Activated T-helper 17 cell treated with anti-CD3 and anti-CD28 coated beads, Interleukin-2, amount 50 U/mL, for 72 hours (primary cell): ENCODE data around the gene STK40. TPM values are rescaled to one million over a fixed set of nuclear protein-coding genes. Genes with fewer than 3 reads are reported as not detected.

Experiments
- ATAC-seq: fragments of 150-1000 bp; cut with Tn5 transposase; replicated peaks from 2 replicates; pipeline ENCODE4 v1.10.0; 2021; ENCODE audit warnings: mild to moderate bottlenecking, moderate library complexity
- H3K27ac Mint-ChIP-seq: one replicate; pipeline ENCODE4 v1.8.0; 2022; ENCODE audit warnings: mixed read lengths
- H3K27me3 Mint-ChIP-seq: one replicate; pipeline ENCODE4 v1.8.0; 2022; ENCODE audit warnings: mixed read lengths
- H3K36me3 Mint-ChIP-seq: one replicate; pipeline ENCODE4 v1.8.0; 2022; ENCODE audit warnings: low read depth, mild to moderate bottlenecking, mixed read lengths
- H3K4me1 Mint-ChIP-seq: one replicate; pipeline ENCODE4 v1.8.0; 2022; ENCODE audit warnings: mixed read lengths
- H3K4me3 Mint-ChIP-seq: one replicate; pipeline ENCODE4 v1.8.0; 2022; ENCODE audit warnings: mild to moderate bottlenecking, mixed read lengths
- H3K9me3 Mint-ChIP-seq: one replicate; pipeline ENCODE4 v1.8.0; 2022; ENCODE audit warnings: mixed read lengths
- total RNA-seq, 2 donors: library from RNA; stranded (reverse); gene quantifications; one replicate each; pipeline ENCODE4 v1.2.3, GENCODE V29; 2022

The STK40 gene, protein sequence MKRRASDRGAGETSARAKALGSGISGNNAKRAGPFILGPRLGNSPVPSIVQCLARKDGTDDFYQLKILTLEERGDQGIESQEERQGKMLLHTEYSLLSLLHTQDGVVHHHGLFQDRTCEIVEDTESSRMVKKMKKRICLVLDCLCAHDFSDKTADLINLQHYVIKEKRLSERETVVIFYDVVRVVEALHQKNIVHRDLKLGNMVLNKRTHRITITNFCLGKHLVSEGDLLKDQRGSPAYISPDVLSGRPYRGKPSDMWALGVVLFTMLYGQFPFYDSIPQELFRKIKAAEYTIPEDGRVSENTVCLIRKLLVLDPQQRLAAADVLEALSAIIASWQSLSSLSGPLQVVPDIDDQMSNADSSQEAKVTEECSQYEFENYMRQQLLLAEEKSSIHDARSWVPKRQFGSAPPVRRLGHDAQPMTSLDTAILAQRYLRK
- total RNA-seq = 10 to 100 TPM; 44.1 to 56.8 TPM

GRCh38 chr1:36385410-36386264, at the start of gene STK40:
STK40 (minus strand) TSS chr1:36385924; CDS start chr1:36361332, 24,592 bp downstream.
- Mint-ChIP-seq H3K9me3 (no peaks in the 10 kb centered on the region), H3K4me3 (peak within 1 kb of the TSS; percentile 99), H3K27ac (peak within 1 kb of the TSS; percentile 100), H3K27me3 (no peaks in the 10 kb centered on the region), H3K36me3 (peaks cover 48% of the 10 kb centered on the region), H3K4me1 (peaks cover 46% of the 10 kb centered on the region)
- ATAC-seq = peak; percentile 92

- Mint-ChIP-seq H3K4me1 (peaks cover 9% of the 10 kb centered on the region), H3K27ac (no peak overlapping the region), H3K9me3 (no peaks in the 10 kb centered on the region), H3K27me3 (no peaks in the 10 kb centered on the region), H3K36me3 (no peaks in the 10 kb centered on the region), H3K4me3 (no peak overlapping the region)
- no peak for ATAC-seq
Measured at GRCh38 chr1:36433102-36433501, 47.4 kb upstream of the STK40 start.

DNA sequence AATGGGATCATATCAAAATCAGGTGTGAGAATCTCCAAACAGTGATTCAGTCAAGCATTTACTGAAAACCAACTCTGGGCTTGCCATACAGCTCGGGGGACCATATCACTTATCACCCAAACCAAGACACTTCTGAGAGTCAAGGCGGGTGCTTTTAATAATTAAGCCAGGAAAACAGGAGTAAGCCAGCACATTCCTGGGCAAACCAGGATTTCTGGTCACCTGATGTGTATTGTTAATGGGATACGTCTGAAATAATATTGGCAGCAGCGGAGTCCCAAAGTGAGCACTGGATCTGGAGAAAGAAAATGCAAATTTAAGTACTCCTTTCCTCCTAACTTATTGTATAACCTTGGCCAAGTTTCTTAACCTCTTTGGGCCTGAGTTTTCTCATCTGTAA, 46.9 kb upstream of the STK40 start:
- ATAC-seq = no peak
- Mint-ChIP-seq H3K36me3 (no peaks in the 10 kb centered on the region), H3K4me3 (no peak overlapping the region), H3K9me3 (no peaks in the 10 kb centered on the region), H3K27ac (no peak overlapping the region), H3K4me1 (peaks cover 9% of the 10 kb centered on the region), H3K27me3 (no peaks in the 10 kb centered on the region)

- no peaks in the 10 kb centered on the region for H3K36me3 Mint-ChIP-seq
- peak overlapping the region; percentile 42 for H3K27ac Mint-ChIP-seq
- H3K4me1 Mint-ChIP-seq = peaks cover 10% of the 10 kb centered on the region
- no peaks in the 10 kb centered on the region for H3K9me3 Mint-ChIP-seq
- peak; percentile 93 for ATAC-seq
- no peaks in the 10 kb centered on the region for H3K27me3 Mint-ChIP-seq
- peak overlapping the region; percentile 1 for H3K4me3 Mint-ChIP-seq
Measured at GRCh38 chr1:36425791-36426190, 40.1 kb upstream of the STK40 start.

- no peak for ATAC-seq
- Mint-ChIP-seq H3K4me3 (no peak overlapping the region), H3K9me3 (no peaks in the 10 kb centered on the region), H3K27ac (peak overlapping the region; percentile 86), H3K36me3 (no peaks in the 10 kb centered on the region), H3K27me3 (no peaks in the 10 kb centered on the region), H3K4me1 (peaks cover 19% of the 10 kb centered on the region)
Measured at GRCh38 chr1:36421649-36422048, 35.9 kb upstream of the STK40 start.

DNA sequence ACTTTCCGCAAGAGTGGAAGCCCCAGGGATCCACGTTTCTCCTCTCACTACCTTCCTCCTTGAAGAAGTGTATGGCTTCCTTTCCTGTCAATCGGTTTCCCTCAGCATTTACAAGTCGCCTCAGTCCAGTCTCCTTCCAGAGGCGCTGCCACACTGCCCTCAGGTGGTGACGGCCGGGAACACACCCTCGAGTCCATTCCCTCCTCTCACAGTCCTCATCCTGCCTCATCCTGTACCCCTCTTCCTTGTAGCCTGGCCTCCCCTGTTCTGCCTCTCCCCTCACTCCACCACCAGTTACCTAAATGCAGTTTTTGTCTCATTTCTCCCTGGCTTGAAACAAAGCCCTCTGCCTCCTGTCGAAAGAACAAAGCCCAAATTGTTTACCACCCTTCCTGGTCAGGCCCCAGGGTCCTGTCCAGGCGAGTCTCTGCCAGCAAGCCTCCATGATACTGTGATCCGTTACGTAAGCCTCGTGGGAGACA, 35.2 kb upstream of the STK40 start:
- Mint-ChIP-seq H3K4me3 (peak overlapping the region; percentile 51), H3K9me3 (no peaks in the 10 kb centered on the region), H3K27me3 (no peaks in the 10 kb centered on the region), H3K36me3 (no peaks in the 10 kb centered on the region), H3K27ac (peak overlapping the region; percentile 86), H3K4me1 (peaks cover 16% of the 10 kb centered on the region)
- ATAC-seq = peak; percentile 98

DNA sequence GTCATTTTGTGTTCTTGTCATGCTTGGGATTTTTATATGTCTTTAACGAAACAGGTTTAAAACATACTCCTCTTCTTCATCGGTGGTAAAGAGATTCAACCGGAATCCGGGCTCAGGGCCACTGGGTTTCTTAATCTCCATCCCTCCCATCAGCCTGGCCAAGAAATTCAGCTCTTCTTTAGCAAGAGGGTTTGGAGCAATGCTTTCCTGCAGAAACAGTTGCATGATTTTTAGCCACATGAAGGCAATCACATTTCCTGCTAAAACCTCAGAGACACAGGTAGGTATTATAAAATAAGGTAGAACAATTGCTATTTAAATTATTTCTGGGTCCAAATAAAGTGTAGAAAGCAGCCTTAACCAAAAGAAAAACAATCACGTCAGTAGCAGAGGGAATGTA, 34.7 kb upstream of the STK40 start:
- H3K36me3 Mint-ChIP-seq = no peaks in the 10 kb centered on the region
- peaks cover 13% of the 10 kb centered on the region for H3K4me1 Mint-ChIP-seq
- H3K4me3 Mint-ChIP-seq = peak overlapping the region; percentile 51
- H3K27me3 Mint-ChIP-seq = no peaks in the 10 kb centered on the region
- ATAC-seq = peak; percentile 11
- peak overlapping the region; percentile 86 for H3K27ac Mint-ChIP-seq
- H3K9me3 Mint-ChIP-seq = no peaks in the 10 kb centered on the region

GRCh38 chr1:36419569-36419968, 33.8 kb upstream of the STK40 start:
- H3K27me3 Mint-ChIP-seq = no peaks in the 10 kb centered on the region
- no peaks in the 10 kb centered on the region for H3K36me3 Mint-ChIP-seq
- no peaks in the 10 kb centered on the region for H3K9me3 Mint-ChIP-seq
- no peak for ATAC-seq
- H3K4me1 Mint-ChIP-seq = peaks cover 13% of the 10 kb centered on the region
- H3K27ac Mint-ChIP-seq = peak overlapping the region; percentile 11
- no peak overlapping the region for H3K4me3 Mint-ChIP-seq

- no peaks in the 10 kb centered on the region for H3K36me3 Mint-ChIP-seq
- ATAC-seq = no peak
- peak overlapping the region; percentile 11 for H3K27ac Mint-ChIP-seq
- H3K4me1 Mint-ChIP-seq = peaks cover 13% of the 10 kb centered on the region
- H3K9me3 Mint-ChIP-seq = no peaks in the 10 kb centered on the region
- H3K4me3 Mint-ChIP-seq = no peak overlapping the region
- no peaks in the 10 kb centered on the region for H3K27me3 Mint-ChIP-seq
Measured at GRCh38 chr1:36419140-36419539, 33.4 kb upstream of the STK40 start.

DNA sequence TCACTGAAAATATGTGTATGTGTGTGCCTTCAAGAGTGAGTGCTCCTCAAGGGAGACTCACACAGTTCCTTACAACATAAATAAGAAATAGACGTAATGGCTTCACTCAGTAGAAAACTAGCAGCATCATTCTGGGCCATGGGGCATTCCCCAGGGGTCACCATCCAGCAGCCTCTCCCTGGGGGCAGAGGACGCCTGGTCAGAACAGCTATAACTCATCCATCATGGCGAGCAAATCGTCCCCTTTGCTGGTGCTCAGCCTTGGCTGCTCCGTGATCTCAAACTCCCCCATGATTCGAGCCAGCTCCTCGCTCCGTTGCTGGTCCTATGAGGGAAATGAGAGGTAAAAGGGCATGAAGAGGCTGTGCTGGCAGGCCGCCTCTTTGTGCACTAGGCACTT, 32.2 kb upstream of the STK40 start:
- H3K4me3 Mint-ChIP-seq = no peak overlapping the region
- no peaks in the 10 kb centered on the region for H3K36me3 Mint-ChIP-seq
- peaks cover 13% of the 10 kb centered on the region for H3K4me1 Mint-ChIP-seq
- no peak for ATAC-seq
- no peaks in the 10 kb centered on the region for H3K27me3 Mint-ChIP-seq
- H3K27ac Mint-ChIP-seq = no peak overlapping the region
- H3K9me3 Mint-ChIP-seq = no peaks in the 10 kb centered on the region

DNA sequence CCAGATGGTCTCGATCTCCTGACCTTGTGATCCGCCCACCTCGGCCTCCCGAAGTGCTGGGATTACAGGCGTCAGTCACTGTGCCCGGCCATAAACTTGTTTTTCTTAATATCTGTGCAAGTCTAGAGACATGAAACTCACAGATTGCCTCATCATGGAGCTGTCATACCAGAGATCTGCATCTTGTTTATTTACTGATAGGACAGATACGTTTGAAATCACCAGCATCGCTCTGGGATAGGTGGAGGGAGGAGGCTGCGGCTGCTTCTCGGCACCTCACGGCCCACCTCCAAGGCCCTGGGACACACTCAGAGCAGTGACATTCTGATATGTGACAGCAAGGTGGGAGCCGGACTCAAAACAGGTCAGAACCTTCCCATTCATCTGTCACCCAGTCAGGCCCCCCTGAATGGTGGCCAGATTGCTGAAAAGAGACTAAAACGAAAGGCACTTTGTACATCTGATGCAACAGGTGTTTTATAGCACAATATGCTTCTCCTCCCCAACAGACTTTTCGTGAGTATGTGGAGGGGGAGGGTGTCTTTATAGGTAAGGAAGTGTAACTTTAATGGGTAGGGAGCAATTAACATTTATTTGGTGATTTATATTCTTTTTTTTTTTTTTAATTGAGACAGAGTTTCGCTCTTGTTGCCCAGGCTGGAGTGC, 30.1 kb upstream of the STK40 start:
- no peak overlapping the region for H3K27ac Mint-ChIP-seq
- ATAC-seq = no peak
- no peaks in the 10 kb centered on the region for H3K9me3 Mint-ChIP-seq
- H3K4me1 Mint-ChIP-seq = peaks cover 21% of the 10 kb centered on the region
- no peak overlapping the region for H3K4me3 Mint-ChIP-seq
- H3K36me3 Mint-ChIP-seq = no peaks in the 10 kb centered on the region
- H3K27me3 Mint-ChIP-seq = no peaks in the 10 kb centered on the region

DNA sequence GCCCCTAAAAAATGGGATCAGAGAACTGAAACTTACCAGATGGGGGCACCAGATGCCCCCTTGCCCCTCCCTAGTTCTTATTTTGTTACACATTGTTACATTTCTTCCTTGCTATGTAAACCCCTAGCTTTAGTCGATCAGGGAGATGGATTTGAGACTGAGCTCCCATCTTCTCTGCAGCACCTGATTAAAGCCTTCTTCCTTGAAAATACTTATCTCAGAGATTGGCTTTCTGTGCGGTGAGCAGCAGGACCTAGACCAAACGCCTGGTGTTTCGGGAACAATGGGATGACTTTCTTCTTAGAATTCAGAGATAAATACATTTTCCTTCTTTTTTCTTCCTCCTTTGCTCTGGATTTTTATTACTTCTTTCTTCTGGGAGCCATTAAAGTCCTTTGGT, 28.7 kb upstream of the STK40 start:
- no peaks in the 10 kb centered on the region for H3K9me3 Mint-ChIP-seq
- no peak overlapping the region for H3K4me3 Mint-ChIP-seq
- peaks cover 15% of the 10 kb centered on the region for H3K4me1 Mint-ChIP-seq
- ATAC-seq = no peak
- no peaks in the 10 kb centered on the region for H3K27me3 Mint-ChIP-seq
- no peaks in the 10 kb centered on the region for H3K36me3 Mint-ChIP-seq
- H3K27ac Mint-ChIP-seq = no peak overlapping the region

- Mint-ChIP-seq H3K4me1 (peaks cover 11% of the 10 kb centered on the region), H3K36me3 (peaks cover 7% of the 10 kb centered on the region), H3K27ac (peak overlapping the region; percentile 81), H3K27me3 (no peaks in the 10 kb centered on the region), H3K9me3 (no peaks in the 10 kb centered on the region), H3K4me3 (peak overlapping the region; percentile 61)
- peak; percentile 99 for ATAC-seq
Measured at GRCh38 chr1:36411674-36412648, 26.2 kb upstream of the STK40 start.
